IgD-negative memory B cell (primary cell): ENCODE results near the gene XPA. TPM values are rescaled to one million over a fixed set of nuclear protein-coding genes. Genes with fewer than 3 reads are reported as not detected.
"Not testable (repeated sequence)": the region's sequence is repeated elsewhere in the genome, so short reads cannot be mapped to it uniquely, and the experiment has no call there.

ENCODE experiments used
- H3K27ac Mint-ChIP-seq, 3 donors: one replicate each; pipeline ENCODE4 v1.8.0; 2020 to 2022; ENCODE audit warnings: mild to moderate bottlenecking in 3 of 3, mixed read lengths in 3 of 3, moderate library complexity in 1 of 3
- H3K27me3 Mint-ChIP-seq: one replicate; pipeline ENCODE4 v1.8.0; 2021; ENCODE audit warnings: mixed read lengths
- H3K36me3 Mint-ChIP-seq: one replicate; pipeline ENCODE4 v1.8.0; 2020; ENCODE audit warnings: mild to moderate bottlenecking, mixed read lengths
- H3K4me1 Mint-ChIP-seq, 3 donors: one replicate each; pipeline ENCODE4 v1.8.0; 2020 to 2022; ENCODE audit warnings: mixed read lengths in 3 of 3, mild to moderate bottlenecking in 1 of 3
- H3K4me3 Mint-ChIP-seq, 4 donors: one replicate each; pipeline ENCODE4 v1.8.0; 2020 to 2022; ENCODE audit warnings: mild to moderate bottlenecking in 4 of 4, mixed read lengths in 4 of 4, moderate library complexity in 3 of 4
- H3K9me3 Mint-ChIP-seq, 3 donors: one replicate each; pipeline ENCODE4 v1.8.0; 2020 to 2021; ENCODE audit warnings: mixed read lengths in 3 of 3, mild to moderate bottlenecking in 1 of 3
- polyA plus RNA-seq: library from polyadenylated mRNA; unstranded; fragments of 300-500 nt; fragmentation: Illumina TruSeq; gene quantifications from one replicate; pipeline ENCODE4 v1.2.3, GENCODE V29; 2021

The XPA gene
- polyA plus RNA-seq: 33.6 TPM

DNA sequence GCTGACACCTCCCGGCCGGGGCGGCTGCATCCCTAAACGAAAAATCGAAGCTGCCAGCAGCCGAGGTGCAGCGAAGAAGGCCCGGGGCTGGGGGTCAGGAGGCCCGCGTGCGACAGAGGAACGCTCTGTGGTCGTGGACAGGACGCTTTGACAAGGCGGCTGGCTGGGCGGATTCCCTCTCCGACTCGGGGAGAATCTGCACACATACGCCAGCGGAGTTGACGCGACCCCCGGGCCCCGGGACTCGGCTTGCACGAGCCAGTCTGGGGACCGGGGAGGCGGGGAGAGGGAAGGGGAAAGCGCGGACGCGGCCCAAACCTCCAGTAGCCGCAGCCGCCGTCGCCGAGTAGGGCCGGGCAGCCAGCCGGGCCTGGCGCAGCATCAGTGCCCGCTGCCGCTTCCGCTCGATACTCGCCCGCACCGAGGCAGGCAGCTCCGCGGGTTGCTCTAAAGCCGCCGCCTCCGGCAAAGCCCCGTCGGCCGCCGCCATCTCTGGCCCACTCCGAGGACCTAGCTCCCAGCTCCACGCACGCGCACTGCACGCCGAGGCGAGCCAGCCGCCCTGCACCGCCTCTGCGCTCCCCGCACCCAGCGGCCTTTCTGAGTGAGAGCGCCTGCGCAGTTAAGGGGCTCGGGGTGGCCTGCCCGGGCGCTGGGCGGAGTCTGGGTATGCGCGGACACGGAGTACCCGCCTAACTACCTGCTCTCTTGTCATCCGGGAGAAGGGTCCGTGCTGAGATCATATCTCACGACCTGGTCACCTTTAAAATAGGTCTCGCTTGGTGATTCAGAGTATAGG is at the start of gene XPA:
XPA (minus strand) TSS at position 538 of the 799 bp plus-strand sequence; CDS start at position 490, 48 bp downstream.
- Mint-ChIP-seq H3K4me3 (peak within 1 kb of the TSS; percentile 89 to 96 (median 94)), H3K9me3 (no peaks in the 10 kb centered on the region), H3K27ac (peak within 1 kb of the TSS; percentile 44 to 94 (median 92)), H3K36me3 (peaks cover 4% of the 10 kb centered on the region), H3K4me1 (peaks cover 42 to 59% (median 55%) of the 10 kb centered on the region in 3 donors), H3K27me3 (no peaks in the 10 kb centered on the region)

DNA sequence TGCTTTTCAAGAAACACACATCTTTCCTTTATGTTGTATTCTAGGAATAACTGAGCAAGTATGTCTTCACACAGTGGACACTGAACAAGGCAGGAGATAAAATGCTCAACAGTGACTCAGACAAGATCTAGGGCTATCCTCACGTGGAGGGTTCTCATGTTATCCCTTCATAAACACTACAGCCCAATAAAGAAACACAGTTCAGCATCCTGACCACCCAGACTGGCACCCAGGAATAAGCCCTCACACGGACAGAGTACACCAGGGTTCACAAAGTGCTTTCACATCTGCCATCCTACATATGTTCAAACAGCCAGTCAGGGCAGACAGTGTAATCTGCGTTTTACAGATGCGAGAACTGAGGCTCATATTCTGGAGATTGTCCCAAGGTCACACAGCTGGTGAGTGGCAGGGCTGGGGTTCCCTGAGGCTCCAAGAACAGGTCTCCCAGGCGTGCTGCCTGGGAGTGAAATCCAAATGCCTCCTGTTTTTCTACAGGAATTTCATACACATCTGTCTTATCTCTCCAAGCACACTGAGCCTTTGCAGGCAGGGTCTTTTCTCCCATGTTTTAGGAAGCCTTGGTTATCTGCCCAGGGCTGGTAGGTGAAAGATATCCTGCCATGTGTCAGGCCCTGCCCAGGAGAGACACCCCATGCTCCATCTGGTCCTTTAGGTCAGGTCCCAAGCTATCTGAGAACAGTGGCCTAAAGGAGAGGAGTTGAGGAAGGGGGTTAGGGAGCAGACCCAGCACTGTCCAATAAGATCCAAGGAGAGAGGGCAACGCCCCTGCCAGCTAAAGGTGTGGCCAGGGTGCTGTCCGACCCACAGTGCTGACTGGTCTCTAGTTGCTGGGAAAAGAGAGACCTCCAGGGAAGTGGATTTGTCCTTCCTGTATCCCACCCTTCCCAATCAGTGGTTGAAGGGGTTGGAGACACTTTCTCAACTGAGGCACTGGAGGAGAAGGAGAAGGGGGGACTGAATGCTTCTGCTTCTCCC is 47.9 kb upstream of the XPA start:
- H3K4me1 Mint-ChIP-seq: peaks cover 0 to 5% (median 4%) of the 10 kb centered on the region in 3 donors
- H3K27me3 Mint-ChIP-seq: peaks cover 40% of the 10 kb centered on the region
- no peak overlapping the region for H3K27ac Mint-ChIP-seq
- H3K36me3 Mint-ChIP-seq: peaks cover 1% of the 10 kb centered on the region
- H3K4me3 Mint-ChIP-seq: no peak overlapping the region
- H3K9me3 Mint-ChIP-seq: peaks cover 0 to 13% (median 0%) of the 10 kb centered on the region in 3 donors

GRCh38 chr9:97744025-97744424 is 46.9 kb upstream of the XPA start:
- H3K36me3 Mint-ChIP-seq, H3K27ac Mint-ChIP-seq, H3K4me3 Mint-ChIP-seq, H3K4me1 Mint-ChIP-seq: not testable (repeated sequence)
- H3K9me3 Mint-ChIP-seq: peaks cover 0 to 13% (median 0%) of the 10 kb centered on the region in 3 donors
- H3K27me3 Mint-ChIP-seq: peaks cover 44% of the 10 kb centered on the region

- peaks cover 0 to 5% (median 4%) of the 10 kb centered on the region in 3 donors for H3K4me1 Mint-ChIP-seq
- H3K36me3 Mint-ChIP-seq: peaks cover 1% of the 10 kb centered on the region
- peaks cover 47% of the 10 kb centered on the region for H3K27me3 Mint-ChIP-seq
- H3K27ac Mint-ChIP-seq: peak overlapping the region in 1 of 3 donors; percentile 59
- no peak overlapping the region for H3K4me3 Mint-ChIP-seq
- H3K9me3 Mint-ChIP-seq: peaks cover 0 to 13% (median 0%) of the 10 kb centered on the region in 3 donors
Measured at GRCh38 chr9:97742545-97742944, 45.4 kb upstream of the XPA start.

DNA sequence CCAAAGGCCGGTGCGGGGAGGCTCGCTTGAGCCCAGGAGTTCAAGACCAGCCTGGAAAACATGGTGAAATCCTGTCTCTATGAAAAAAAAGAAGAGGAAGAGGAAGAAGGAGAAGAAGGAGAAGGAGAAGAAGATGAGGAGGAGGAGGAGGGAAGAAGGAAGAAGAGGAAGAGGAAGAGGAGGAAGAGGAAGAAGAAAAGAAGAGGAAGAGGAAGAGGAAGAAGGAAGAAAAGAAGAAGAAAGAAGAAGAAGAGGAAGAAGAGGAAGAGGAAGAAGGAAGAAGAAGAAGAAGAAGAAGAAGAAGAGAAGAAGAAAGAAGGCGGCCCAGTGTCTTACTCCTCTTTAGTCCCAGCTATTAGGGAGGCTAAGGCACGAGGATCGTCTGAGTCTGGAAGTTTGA is 44.8 kb upstream of the XPA start:
- H3K36me3 Mint-ChIP-seq: peaks cover 1% of the 10 kb centered on the region
- H3K9me3 Mint-ChIP-seq: peaks cover 0 to 13% (median 0%) of the 10 kb centered on the region in 3 donors
- H3K4me3 Mint-ChIP-seq: peak overlapping the region in 2 of 4 donors; percentile 23 to 87
- H3K4me1 Mint-ChIP-seq: peaks cover 0 to 5% (median 4%) of the 10 kb centered on the region in 3 donors
- H3K27ac Mint-ChIP-seq: peak overlapping the region in 1 of 3 donors; percentile 59
- H3K27me3 Mint-ChIP-seq: peaks cover 53% of the 10 kb centered on the region

- Mint-ChIP-seq H3K4me1 (peaks cover 0 to 5% (median 4%) of the 10 kb centered on the region in 3 donors), H3K27me3 (peaks cover 50% of the 10 kb centered on the region), H3K4me3 (peak overlapping the region in 3 of 4 donors; percentile 58 to 87 (median 85))
Measured at GRCh38 chr9:97740848-97741821, 44.0 kb upstream of the XPA start.

DNA sequence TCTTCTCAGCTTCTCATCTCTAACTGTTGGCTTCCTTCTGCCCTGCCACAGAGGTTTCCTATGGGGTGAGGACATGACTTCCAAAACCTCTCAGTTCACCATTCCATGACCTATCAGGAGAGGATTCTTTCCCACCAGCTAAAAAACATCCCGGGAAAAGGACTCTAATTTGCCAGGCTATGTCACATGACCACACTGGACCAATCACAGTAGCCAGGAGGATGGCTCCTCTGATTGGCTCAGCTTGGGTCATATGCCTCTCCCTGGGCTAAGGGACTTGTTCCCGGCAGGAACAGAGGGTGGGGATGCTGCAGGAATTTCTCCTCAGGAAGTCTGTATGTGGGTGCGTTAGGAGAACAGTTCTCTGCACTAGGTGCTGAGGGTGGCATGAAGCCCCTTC is 40.3 kb upstream of the XPA start:
- no peaks in the 10 kb centered on the region for H3K36me3 Mint-ChIP-seq
- H3K9me3 Mint-ChIP-seq: peaks cover 0 to 6% (median 0%) of the 10 kb centered on the region in 3 donors

More at GRCh38 chr9:97740848-97741821, 44.0 kb upstream of the XPA start:
- no peak overlapping the region for H3K27ac Mint-ChIP-seq
- H3K36me3 Mint-ChIP-seq: no peaks in the 10 kb centered on the region
- peaks cover 0 to 13% (median 0%) of the 10 kb centered on the region in 3 donors for H3K9me3 Mint-ChIP-seq

DNA sequence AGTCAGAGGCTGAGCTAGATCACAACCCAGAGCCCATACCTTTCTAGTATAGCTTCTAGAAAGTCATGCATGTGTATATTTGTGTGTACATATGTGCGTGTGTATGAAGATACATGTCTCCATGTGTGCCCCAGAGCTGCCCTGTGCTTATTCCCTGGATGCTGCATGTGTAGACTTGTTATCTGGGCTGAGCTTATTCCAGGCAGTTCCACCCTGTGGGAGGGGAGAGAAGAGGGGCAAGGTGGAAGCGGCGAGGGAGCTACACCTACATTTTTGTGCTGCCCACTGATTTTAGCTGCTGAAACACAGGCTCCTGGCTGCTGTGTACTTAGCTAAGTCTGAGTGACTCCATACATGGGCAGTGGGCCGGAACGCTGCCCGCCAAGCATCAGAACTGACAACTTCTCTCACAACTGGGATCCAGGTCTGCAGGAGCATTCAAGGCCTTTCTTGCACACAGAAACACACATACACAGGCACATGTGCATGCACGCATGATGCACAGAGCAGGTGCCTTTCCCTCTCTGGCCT is 38.0 kb upstream of the XPA start:
- H3K4me3 Mint-ChIP-seq: no peak overlapping the region
- no peaks in the 10 kb centered on the region for H3K4me1 Mint-ChIP-seq
- no peak overlapping the region for H3K27ac Mint-ChIP-seq
- H3K36me3 Mint-ChIP-seq: no peaks in the 10 kb centered on the region
- peaks cover 0 to 2% (median 0%) of the 10 kb centered on the region in 3 donors for H3K9me3 Mint-ChIP-seq
- peaks cover 27% of the 10 kb centered on the region for H3K27me3 Mint-ChIP-seq

More for the DNA sequence above, 40.3 kb upstream of the XPA start:
- peaks cover 0 to 5% (median 4%) of the 10 kb centered on the region in 3 donors for H3K4me1 Mint-ChIP-seq
- H3K27ac Mint-ChIP-seq: no peak overlapping the region
- H3K4me3 Mint-ChIP-seq: no peak overlapping the region
- H3K27me3 Mint-ChIP-seq: peaks cover 35% of the 10 kb centered on the region

DNA sequence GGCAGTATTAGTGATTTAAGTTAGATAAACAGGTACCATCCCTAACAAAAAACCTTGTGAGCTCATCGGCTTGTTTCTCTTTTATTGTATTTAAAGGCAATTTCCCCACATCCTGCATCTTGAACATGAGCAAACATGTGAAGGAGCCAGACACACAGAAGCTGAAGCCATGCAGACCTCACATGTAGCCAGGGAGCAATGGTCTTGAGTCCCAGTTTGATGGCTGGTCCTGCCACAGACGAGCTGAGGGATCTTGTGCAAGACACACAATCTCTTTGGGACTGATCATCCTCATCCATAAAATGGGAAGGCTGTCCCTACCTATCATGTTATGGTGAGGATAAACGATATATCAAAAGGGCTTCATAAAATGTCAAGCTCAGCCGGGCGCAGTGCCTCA is 29.6 kb upstream of the XPA start:
- Mint-ChIP-seq H3K4me3 (no peak overlapping the region), H3K9me3 (peaks cover 0 to 2% (median 0%) of the 10 kb centered on the region in 3 donors), H3K4me1 (no peaks in the 10 kb centered on the region), H3K27me3 (peaks cover 18% of the 10 kb centered on the region), H3K27ac (no peak overlapping the region), H3K36me3 (no peaks in the 10 kb centered on the region)

DNA sequence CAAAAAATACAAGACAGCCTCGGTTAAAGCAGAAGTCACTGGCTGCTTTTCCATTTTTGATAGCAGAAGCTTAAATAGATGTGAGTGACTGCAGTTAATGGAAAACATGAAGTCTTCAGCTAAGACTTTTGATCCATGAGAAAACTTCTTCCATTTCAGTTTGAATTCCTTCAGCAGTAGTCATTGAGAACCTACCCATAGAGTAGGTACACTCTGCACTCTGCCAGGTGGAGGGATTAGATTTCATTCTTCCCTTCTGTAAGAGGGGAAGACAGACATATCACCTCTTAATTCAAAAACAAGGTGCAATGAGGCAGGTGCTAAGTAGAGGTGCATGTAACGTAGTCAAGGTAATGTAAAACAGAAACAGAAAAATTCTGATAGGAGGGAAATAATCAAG is 26.7 kb upstream of the XPA start:
- Mint-ChIP-seq H3K27ac (no peak overlapping the region), H3K36me3 (no peaks in the 10 kb centered on the region), H3K4me1 (no peaks in the 10 kb centered on the region), H3K9me3 (peaks cover 4 to 8% (median 4%) of the 10 kb centered on the region in 3 donors), H3K4me3 (no peak overlapping the region), H3K27me3 (peaks cover 24% of the 10 kb centered on the region)

DNA sequence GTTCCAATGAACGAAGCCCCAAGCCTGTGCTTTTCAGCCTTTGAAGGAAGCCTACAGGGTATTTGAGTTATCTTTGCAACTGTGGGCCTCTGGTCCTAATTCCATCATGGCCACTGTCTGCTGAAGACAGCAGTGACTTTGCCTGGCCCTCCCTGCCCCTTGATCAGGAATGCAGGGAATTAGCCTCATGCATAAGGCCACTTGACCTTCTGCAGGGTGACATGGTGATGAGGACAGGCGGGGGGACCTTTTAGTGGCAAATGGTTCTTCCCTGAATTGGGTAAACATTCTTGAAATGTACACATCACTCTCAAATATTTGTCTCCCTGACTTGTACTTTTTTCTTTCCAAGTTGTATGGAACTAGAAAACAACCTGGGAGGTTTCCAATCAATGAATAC is 25.2 kb upstream of the XPA start:
- Mint-ChIP-seq H3K36me3 (no peaks in the 10 kb centered on the region), H3K27ac (no peak overlapping the region), H3K4me3 (no peak overlapping the region), H3K27me3 (peaks cover 21% of the 10 kb centered on the region), H3K9me3 (peaks cover 4 to 8% (median 4%) of the 10 kb centered on the region in 3 donors), H3K4me1 (no peaks in the 10 kb centered on the region)

- Mint-ChIP-seq H3K36me3 (no peaks in the 10 kb centered on the region), H3K27ac (no peak overlapping the region), H3K9me3 (peaks cover 4 to 8% (median 4%) of the 10 kb centered on the region in 3 donors), H3K4me3 (no peak overlapping the region), H3K27me3 (peaks cover 16% of the 10 kb centered on the region), H3K4me1 (no peaks in the 10 kb centered on the region)
Measured at GRCh38 chr9:97721396-97721795, 24.3 kb upstream of the XPA start.

GRCh38 chr9:97717866-97718265 is 20.7 kb upstream of the XPA start:
- Mint-ChIP-seq H3K27me3 (peaks cover 11% of the 10 kb centered on the region), H3K4me3 (no peak overlapping the region), H3K9me3 (peaks cover 4 to 8% (median 4%) of the 10 kb centered on the region in 3 donors), H3K36me3 (no peaks in the 10 kb centered on the region), H3K4me1 (no peaks in the 10 kb centered on the region), H3K27ac (no peak overlapping the region)

- peaks cover 0 to 3% (median 0%) of the 10 kb centered on the region in 3 donors for H3K4me1 Mint-ChIP-seq
- H3K36me3 Mint-ChIP-seq: no peaks in the 10 kb centered on the region
- H3K27me3 Mint-ChIP-seq: peaks cover 8% of the 10 kb centered on the region
- peaks cover 0 to 2% (median 0%) of the 10 kb centered on the region in 3 donors for H3K9me3 Mint-ChIP-seq
- no peak overlapping the region for H3K4me3 Mint-ChIP-seq
- H3K27ac Mint-ChIP-seq: no peak overlapping the region
Measured at GRCh38 chr9:97714435-97714834, 17.3 kb upstream of the XPA start.
